NT2/D1 (cell line): ENCODE results near the gene ATP1A1.

Experiments
- DNase-seq: peaks from one replicate; pipeline ENCODE4 v3.0.0-alpha.2; 2011; ENCODE audit warnings: low read depth, low spot score
- H3K27me3 ChIP-seq: 2 replicates; pipeline ENCODE4 v1.6.0; 2011; ENCODE audit warnings: mild to moderate bottlenecking; ENCODE audit not compliant: insufficient read length, insufficient read depth
- H3K36me3 ChIP-seq: 2 replicates; pipeline ENCODE4 v1.6.1; 2011; ENCODE audit warnings: mild to moderate bottlenecking, low read length, mixed read lengths; ENCODE audit not compliant: insufficient read depth, insufficient read length
- H3K4me1 ChIP-seq: 2 replicates; pipeline ENCODE4 v1.5.1; 2011; ENCODE audit not compliant: insufficient read depth, insufficient read length
- H3K4me3 ChIP-seq: 2 replicates; pipeline ENCODE4 v1.5.1; 2011; ENCODE audit warnings: low read depth; ENCODE audit not compliant: insufficient read length
- H3K9ac ChIP-seq: 2 replicates; pipeline ENCODE4 v1.6.0; 2011; ENCODE audit warnings: low read depth; ENCODE audit not compliant: insufficient read length
- H3K9me3 ChIP-seq: 2 replicates; pipeline ENCODE4 v1.5.1; 2011; ENCODE audit warnings: mild to moderate bottlenecking, low read length; ENCODE audit not compliant: insufficient read depth
- SUZ12 ChIP-seq: IDR thresholded peaks from 2 replicates; pipeline ENCODE4 v1.6.1; 2011; ENCODE audit not compliant: insufficient read length, insufficient read depth; ENCODE audit errors: extremely low read depth
- YY1 ChIP-seq: IDR thresholded peaks from 2 replicates; pipeline ENCODE4 v1.6.1; 2011; ENCODE audit not compliant: insufficient read length, insufficient read depth
- ZNF274 ChIP-seq: IDR thresholded peaks from 2 replicates; pipeline ENCODE4 v1.6.1; 2011; ENCODE audit warnings: mild to moderate bottlenecking, low read depth, low read length

The ATP1A1 gene

GRCh38 chr1:116402333-116402732 lies 29.3 kb downstream of the ATP1A1 start:
- TF ChIP-seq SUZ12 (no peak), YY1 (no peak), ZNF274 (no peak)
- H3K4me1 ChIP-seq: peaks cover 3% of the 10 kb centered on the region
- H3K4me3 ChIP-seq: no peak overlapping the region
- no peak overlapping the region for H3K9ac ChIP-seq
- no peaks in the 10 kb centered on the region for H3K27me3 ChIP-seq
- no peaks in the 10 kb centered on the region for H3K9me3 ChIP-seq
- H3K36me3 ChIP-seq: peaks cover 100% of the 10 kb centered on the region
- no peak for DNase-seq

GRCh38 chr1:116403496-116404136 lies 30.6 kb downstream of the ATP1A1 start:
- no peak for TF ChIP-seq SUZ12
- TF ChIP-seq YY1: no peak
- TF ChIP-seq ZNF274: no peak
- peaks cover 98% of the 10 kb centered on the region for H3K36me3 ChIP-seq

GRCh38 chr1:116404699-116405098 lies 31.7 kb downstream of the ATP1A1 start:
- no peak for DNase-seq
- Histone ChIP-seq H3K4me3 (no peak overlapping the region), H3K4me1 (no peaks in the 10 kb centered on the region), H3K36me3 (peaks cover 96% of the 10 kb centered on the region), H3K9me3 (no peaks in the 10 kb centered on the region), H3K27me3 (no peaks in the 10 kb centered on the region), H3K9ac (no peak overlapping the region)
- TF ChIP-seq SUZ12 (no peak), ZNF274 (no peak), YY1 (no peak)

More at GRCh38 chr1:116403496-116404136, 30.6 kb downstream of the ATP1A1 start:
- Histone ChIP-seq H3K9ac (no peak overlapping the region), H3K4me1 (no peaks in the 10 kb centered on the region), H3K9me3 (no peaks in the 10 kb centered on the region), H3K27me3 (no peaks in the 10 kb centered on the region), H3K4me3 (no peak overlapping the region)
- DNase-seq: no peak

GRCh38 chr1:116405241-116406135 lies 32.4 kb downstream of the ATP1A1 start:
- peaks cover 88% of the 10 kb centered on the region for H3K36me3 ChIP-seq
- no peak overlapping the region for H3K4me3 ChIP-seq
- TF ChIP-seq ZNF274 (no peak), YY1 (no peak), SUZ12 (no peak)
- no peak overlapping the region for H3K9ac ChIP-seq
- no peaks in the 10 kb centered on the region for H3K4me1 ChIP-seq
- no peaks in the 10 kb centered on the region for H3K9me3 ChIP-seq
- H3K27me3 ChIP-seq: no peaks in the 10 kb centered on the region
- DNase-seq: no peak

- no peak overlapping the region for H3K4me3 ChIP-seq
- DNase-seq: no peak
- H3K36me3 ChIP-seq: peaks cover 76% of the 10 kb centered on the region
- H3K9ac ChIP-seq: no peak overlapping the region
- no peaks in the 10 kb centered on the region for H3K9me3 ChIP-seq
- no peaks in the 10 kb centered on the region for H3K4me1 ChIP-seq
- TF ChIP-seq ZNF274 (no peak), YY1 (no peak), SUZ12 (no peak)
- no peaks in the 10 kb centered on the region for H3K27me3 ChIP-seq
Observed at GRCh38 chr1:116407033-116407432, 34.0 kb downstream of the ATP1A1 start.

GRCh38 chr1:116408193-116408592 lies 35.1 kb downstream of the ATP1A1 start:
- no peaks in the 10 kb centered on the region for H3K9me3 ChIP-seq
- no peak for DNase-seq
- peaks cover 64% of the 10 kb centered on the region for H3K36me3 ChIP-seq
- no peak for TF ChIP-seq YY1
- TF ChIP-seq SUZ12: no peak
- no peak for TF ChIP-seq ZNF274
- H3K4me1 ChIP-seq: no peaks in the 10 kb centered on the region
- no peak overlapping the region for H3K9ac ChIP-seq
- H3K27me3 ChIP-seq: no peaks in the 10 kb centered on the region
- no peak overlapping the region for H3K4me3 ChIP-seq
